HT1080 (cell line): ENCODE results near the gene ID3. TPM values are rescaled to one million over a fixed set of nuclear protein-coding genes. Genes with fewer than 3 reads are reported as not detected.
A peak's percentile ranks its signal among the peaks of the same experiment; 100 is the strongest.

Source experiments
- DNase-seq: peaks from one replicate; pipeline ENCODE4 v3.0.0-alpha.2; 2015; ENCODE audit warnings: low read depth
- polyA plus RNA-seq, 2 experiments: library from polyadenylated mRNA; depleted of rRNA; stranded (reverse); fragments of >200 nt; gene quantifications; 2 replicates each; pipeline ENCODE4 v1.2.3, GENCODE V29; 2015
- total RNA-seq: library from RNA; depleted of rRNA; stranded (reverse); fragments of >200 nt; shearing (Covaris generic); gene quantifications from 2 replicates; pipeline ENCODE4 v1.2.3, GENCODE V29; 2014; rRNA removed

ID3 gene, protein sequence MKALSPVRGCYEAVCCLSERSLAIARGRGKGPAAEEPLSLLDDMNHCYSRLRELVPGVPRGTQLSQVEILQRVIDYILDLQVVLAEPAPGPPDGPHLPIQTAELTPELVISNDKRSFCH
- 334 and 359 TPM in 2 replicates for total RNA-seq
- polyA plus RNA-seq (2015; cell fraction: cytosol; rRNA removed) = 215 and 283 TPM in 2 replicates
- polyA plus RNA-seq (2015; cell fraction: nucleus; rRNA removed) = 171 and 175 TPM in 2 replicates

DNA sequence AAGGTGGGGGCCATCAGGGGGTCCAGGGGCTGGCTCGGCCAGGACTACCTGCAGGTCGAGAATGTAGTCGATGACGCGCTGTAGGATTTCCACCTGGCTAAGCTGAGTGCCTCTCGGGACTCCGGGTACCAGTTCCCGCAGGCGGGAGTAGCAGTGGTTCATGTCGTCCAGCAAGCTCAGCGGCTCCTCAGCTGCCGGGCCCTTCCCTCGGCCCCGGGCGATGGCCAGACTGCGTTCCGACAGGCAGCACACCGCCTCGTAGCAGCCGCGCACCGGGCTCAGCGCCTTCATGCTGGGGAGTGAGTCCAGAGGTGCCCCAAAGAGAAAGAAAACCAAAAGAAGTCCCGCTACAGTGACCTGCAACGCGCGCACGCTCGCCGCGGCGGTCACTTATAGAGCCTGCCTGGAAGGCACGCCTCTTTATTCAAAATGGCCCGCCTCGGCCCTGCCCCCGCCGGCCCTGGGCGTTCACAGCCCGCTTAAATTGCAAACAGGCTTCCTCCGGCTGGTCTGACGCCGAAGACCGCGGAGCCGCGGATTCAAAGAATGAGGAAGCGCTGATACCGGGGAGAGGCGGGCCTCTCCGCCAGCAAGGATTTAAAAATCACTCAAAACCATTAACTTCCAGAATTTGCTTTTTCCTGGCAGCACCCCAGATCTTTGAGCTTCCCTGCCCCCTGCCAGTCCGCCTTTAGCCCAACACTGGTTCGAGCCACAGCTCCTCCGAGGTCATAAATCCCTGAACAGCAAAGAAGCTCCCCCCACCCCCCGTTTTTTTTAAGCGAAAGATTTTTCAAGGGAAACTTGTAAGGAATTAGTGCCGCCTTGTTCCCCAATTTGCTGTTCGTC lies at the start of gene ID3:
Gene ID3, minus strand, starts transcription at position 366 of the 849 bp plus-strand sequence. Its CDS starts 75 bp downstream, at position 291.
- peak; percentile 95 for DNase-seq

DNA sequence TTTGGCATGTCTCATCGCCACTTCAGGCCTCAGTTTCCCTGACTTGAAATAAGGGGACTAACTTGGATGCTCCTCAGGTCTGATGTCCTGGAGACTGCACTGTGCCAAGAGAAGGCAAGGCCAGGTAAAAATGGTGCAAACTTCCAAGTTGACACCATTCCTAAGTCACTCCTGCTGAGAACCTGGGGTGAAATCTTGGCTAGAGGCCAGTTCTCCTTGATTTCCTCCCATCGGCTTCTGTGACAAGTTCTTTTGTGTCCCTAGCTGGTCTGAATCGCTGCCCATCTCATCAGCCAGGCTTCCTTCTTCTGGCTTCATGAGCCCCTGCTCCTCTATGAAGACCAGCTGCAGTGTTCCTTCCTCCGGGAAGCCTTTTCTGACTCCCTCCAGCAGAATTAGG lies 48.6 kb upstream of the ID3 start:
- DNase-seq = no peak

DNA sequence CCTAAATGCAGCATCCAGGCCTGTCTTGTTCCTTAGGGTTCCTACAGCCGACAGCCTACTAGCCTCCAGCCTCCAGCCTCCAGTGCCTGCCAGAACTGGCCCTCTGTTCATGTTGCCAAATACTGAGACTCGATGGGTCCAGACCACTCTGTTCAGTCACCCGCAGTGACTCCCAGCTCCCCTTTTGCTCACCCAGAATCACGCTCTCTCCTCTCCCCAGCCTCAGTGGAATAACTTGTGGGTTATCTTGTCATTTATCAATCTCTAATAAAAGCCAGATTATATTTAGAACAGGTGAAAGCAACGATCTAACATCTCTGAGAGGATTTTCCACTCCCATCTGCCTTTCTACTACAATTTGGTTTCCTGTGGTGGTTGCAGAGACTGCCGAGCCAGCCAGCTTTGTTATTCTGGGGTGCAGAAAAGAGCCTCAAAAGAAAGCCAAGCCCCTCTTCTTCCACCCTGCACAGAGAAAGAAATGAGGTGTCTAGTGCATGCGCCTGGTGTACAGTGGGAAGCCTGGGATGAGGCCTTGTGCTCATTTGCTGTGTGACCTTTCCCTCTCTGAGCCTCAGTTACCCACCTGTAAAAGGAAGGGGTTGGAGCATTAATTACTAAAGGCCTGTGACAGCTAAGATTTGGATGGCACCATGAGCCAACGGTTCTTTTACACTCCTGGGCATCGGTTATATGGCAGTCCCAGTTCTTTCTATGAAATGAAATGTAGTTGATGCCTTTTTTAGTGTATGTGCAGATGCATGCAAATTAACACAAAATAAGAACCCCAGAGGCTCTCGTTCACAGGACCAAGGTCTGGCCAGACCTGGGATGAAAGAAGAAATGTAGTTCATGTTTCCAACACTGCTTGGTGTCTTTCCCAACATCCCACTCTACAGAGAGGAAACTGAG lies 42.9 kb upstream of the ID3 start:
- DNase-seq = no peak

DNA sequence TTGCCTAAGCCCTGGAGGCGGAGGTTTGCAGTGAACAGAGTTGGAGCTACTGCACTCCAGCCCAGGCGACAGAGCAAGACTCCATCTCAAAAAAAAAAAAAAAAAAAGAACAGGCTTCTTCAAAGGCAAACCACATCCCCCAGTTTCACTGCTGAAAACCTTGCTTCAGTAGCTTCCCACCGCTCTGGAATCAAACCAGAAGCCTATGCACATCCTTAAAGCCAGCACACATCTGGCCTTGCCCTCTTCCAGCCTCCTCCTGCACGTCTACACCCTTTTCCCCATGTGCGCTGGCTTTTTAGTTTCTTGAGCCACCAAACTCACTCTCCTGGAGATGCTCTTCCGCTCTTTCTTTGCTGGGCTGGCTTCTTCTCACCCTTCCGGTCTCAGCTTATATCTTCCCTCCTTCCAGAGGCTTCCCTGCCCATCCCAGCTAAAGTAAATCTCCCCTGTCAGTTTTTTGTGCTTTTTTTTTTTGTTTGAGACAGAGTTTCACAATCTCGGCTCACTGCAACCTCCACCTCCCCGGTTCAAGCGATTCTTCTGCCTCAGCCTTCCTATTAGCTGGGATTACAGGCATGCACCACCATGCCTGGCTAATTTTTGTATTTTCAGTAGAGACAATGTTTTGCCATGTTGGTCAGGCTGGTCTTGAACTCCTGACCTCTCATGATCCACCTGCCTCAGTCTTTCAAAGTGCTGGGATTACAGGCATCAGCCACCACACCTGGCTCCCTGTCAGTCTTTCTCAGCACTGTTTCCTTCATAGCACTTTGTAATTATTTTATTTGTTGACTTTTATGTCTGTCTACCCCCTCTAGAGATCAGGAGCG lies 42.0 kb upstream of the ID3 start:
- DNase-seq = no peak

DNA sequence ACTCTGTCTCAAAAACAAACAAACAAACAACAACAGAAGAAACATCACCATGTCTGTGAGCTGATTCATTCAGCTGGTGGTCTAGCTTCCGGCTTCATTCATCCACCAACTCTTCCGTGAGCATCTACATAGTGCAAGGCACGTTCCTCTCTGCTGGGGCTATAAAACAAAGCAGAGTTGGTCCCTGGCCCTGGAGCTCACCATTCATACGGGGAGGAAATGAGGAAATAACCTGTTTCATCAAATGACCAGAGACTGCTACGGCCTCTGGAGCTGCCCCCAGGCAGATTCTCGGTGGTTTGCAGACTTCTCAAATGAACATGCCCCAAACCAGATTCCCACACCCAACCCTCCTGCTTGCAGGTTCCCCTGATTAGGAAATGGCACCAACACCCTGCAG lies 41.0 kb upstream of the ID3 start:
- no peak for DNase-seq

DNA sequence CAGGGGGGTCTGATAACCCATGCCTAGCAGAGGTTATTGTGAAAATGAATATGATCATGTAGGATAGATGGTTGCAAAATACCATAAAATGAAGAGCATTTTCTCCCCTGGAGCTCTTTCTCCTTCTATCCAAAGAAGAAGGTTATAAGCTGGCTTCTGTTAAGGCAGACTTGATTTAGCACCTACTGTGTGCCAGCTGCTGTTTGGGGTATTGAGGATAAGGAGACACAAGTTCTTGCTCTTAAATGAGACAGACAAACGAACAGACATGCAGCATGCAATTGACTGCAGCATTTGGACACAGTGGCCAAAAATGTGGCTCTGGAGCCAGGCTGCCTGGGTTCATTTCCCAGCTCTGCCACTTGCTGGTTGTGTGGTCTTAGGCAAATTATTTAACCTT lies 39.8 kb upstream of the ID3 start:
- no peak for DNase-seq

DNA sequence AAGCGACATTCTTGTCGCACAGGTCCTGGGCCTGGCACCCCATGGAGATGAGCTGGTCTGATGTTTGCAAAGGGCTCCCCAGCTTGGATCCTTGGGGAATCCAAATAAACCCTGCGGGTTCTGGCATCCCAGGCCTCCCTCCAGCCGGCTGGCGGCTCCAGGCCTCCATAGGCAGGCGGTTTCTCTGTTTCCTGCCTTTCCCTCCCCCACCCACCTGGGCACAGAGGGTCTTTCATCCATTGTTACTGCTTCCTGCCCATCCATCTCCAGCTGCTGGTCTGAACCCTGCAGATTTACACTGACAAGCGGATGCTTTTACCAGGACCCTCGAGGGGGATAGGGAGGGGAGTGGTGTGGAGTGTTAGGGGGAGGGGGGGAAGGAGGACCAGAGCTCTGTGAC lies 39.1 kb upstream of the ID3 start:
- no peak for DNase-seq

DNA sequence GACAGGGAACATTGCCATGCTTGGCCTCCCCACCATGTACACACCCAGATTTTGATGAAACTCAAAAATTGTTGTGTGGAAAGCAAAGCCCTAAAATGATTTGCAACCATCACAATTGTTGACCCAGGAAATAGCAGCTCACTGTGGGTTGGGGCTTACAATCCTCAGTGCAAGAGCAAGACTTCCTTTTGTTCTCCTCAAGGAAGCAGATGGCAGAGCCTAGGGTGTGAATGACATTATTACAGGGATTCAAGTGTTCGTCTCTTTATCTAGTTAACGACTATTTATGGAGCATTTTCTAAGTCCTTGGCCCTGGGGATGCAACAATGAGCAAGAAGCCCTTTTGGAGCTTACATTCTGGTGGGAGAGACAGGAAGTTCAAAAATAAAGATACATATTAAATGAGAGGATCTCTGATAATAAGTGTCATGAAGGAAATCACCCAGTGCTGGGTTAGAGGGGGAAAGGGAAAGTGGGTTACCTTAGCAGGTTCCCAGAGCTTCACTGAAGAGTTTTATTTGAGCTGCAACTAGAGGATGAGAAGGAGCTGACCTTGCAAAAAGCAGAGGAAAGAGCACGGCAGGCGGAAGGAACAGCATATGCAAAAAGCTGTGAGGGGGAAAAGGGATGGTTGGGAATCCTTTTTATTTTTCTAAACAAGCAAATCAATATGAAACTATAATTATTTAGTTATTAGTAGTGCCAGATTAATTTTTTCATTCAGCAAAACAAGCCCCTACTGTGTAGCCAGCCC lies 38.5 kb upstream of the ID3 start:
- no peak for DNase-seq

DNA sequence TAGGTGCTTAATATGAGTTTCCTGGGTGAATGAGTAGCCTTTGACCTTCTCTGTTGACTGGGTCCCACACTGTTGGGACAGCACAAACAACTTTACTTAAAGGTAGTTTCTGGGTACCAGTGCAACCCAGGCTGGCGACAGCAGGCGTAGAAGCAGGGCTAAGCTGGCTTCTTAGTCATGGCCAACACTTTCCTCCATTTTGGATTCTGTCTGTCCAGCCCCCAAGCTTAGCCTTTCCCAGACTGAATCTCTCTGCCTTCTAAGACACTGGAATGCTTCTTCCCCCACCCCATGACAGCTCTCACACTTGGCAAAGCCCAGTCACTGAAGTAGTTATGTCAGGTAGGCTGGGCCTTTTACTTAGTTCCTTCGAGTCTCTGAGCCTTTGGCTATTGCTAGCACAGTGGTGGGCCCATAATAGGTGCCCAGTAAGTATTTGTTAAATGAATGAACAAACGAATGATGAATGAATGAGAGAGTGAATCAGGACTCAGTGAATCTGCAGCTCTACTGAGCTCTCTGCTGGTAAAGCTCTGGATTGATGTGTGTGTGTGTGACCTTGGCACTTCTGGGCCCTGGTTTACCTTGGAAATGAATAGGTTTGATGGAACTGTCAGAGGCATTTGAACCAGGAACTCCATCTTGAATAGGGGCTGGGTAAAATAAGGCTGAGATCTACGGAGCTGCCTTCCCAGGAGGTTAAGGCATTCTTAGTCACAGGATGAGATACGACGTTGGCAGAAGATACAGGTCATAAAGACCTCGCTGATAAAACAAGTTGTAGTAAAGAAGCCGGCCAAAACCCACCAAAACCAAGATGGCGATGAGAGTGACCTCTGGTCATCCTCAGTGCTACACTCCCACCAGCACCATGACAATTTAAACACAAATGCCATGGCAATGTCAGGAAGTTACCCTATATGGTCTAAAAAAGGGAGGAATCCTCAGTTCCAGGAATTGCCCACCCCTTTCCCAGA lies 37.4 kb upstream of the ID3 start:
- no peak for DNase-seq

DNA sequence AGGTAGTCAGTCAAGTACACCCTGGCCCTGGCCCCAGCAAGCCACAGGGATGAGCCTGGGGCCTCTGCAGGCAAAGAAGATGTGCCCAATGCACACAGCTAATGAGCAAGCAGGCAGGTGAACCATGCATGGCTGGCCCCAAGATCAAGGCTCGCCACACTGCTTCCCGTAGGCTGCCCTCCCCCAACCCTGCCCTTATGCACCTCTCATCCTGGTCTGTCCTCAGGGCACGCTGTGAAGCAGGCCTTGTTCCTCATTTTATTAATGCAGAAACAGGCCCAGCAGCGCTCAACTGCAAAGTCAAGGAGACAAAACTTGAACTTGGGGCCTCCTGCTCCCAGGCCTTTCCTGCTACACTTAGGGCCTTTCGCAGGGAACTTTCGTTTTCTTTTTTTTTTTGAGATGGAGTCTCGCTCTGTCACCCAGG lies 35.6 kb upstream of the ID3 start:
- no peak for DNase-seq

DNA sequence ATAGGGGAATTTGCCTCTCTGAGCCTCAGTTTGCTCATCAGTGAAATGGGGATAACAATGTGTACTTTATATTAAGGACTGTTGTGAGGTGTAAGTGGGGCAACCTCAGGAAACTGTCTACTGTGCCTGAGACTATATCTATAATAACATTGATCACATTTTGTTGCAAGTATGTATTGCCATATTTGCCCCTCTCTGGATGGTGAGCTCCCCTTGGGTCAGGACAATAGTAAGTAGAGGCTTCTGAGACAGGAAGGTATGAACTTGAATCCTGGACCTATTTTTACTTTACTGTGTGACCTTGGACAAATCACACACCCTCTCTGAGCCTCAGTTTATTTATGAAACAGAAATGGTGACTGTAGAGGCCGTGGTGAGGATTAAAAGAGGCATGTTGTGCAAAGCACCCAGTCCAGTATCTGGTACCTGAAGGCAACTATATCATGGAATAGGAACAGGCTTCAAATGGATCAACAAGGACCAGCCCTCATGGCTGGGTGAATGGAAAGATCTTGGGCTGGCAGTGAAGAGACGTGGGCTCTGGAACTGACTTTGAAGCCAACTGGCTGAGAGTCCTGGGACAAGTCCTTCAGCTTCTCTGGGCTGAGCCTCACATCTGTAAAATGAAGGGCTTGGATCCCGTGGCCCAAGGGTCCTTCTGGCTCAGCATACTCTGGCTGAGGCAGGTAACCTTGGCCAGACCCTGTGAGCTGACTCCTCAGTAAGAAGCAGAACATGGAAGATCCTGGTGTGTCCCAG lies 35.0 kb upstream of the ID3 start:
- DNase-seq = no peak

DNA sequence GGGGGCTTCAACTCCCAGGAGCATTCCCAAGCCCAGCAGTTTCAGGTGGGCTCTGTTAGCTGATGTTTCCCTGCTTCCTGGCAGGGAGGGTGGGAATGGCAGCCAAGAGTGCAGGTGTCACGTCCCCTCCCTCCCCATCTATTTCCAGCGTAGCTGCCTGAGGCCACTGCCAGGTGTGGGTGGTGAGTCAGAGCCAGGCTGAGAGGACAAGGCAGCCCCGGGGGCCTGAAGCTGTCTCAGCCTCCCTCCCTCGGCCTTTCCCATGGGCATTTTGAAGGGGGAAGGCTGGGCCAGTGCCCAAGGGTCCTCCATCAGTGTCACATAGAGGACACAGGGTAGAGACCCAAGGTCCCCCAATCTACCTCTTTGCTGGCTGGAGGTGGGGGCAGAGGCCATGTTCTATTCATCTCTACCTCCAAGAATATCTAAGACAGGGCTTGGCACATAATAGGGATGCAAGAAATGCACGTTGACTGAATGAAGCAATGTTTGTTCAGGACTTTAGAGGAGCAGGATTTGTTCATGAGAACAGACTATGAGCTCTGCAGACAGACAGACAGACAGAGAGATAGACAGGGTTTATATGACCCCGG lies 34.4 kb upstream of the ID3 start:
- peak; percentile 60 for DNase-seq

DNA sequence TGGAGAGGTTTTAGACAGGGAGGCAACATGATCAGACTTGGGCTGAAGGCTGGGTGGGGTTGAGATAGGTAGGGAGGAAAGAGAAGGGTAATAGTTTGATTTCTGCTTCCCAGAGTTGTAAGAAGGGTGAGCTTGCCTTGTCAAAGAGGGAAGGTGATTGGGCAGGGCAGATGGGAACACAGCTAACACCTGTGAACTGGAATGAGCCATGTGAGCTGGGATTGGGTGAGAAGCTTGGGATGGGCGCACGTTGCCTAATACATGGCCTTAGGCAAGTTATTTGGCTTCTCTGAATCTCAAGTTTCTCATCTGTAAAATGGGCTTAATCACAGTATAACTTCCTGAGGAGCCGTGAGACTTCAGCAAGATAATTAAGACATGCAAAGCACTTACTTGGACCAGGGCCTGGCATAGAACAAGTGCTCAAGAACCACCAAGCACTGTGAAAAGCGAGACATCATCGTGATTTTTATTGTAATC lies 33.8 kb upstream of the ID3 start:
- DNase-seq = no peak

DNA sequence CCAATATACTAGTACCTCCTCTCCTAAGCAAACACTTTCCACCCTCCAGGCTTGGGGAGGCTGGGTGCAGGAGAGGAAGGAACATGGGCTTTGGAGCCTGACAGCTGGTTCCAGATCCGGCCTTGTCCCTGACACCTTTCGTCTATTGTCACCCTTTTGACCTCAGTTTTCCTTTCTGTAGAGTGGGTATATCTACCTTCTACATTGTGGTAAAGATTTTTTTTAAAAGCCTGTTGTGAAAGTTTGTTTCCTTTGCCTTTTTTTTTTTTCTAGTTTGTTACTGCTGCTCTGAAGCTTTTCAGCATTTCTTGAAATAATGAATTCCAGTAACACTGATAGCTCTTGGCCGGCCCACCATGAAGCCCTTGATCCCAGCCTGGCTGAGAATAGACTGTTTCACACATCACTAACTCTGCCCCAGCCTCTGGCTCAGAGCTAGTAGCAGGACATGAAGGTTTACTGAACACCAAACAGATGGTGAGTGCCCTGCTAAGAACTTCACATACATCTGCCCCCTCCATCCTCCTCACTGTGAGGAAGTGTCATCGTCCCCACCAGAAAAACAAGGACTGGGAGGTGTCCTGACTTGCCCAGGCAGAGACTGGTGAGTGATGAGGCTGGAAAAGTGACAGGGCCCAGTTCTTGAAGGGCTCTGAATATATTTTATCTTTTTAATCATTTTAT lies 33.0 kb upstream of the ID3 start:
- no peak for DNase-seq

DNA sequence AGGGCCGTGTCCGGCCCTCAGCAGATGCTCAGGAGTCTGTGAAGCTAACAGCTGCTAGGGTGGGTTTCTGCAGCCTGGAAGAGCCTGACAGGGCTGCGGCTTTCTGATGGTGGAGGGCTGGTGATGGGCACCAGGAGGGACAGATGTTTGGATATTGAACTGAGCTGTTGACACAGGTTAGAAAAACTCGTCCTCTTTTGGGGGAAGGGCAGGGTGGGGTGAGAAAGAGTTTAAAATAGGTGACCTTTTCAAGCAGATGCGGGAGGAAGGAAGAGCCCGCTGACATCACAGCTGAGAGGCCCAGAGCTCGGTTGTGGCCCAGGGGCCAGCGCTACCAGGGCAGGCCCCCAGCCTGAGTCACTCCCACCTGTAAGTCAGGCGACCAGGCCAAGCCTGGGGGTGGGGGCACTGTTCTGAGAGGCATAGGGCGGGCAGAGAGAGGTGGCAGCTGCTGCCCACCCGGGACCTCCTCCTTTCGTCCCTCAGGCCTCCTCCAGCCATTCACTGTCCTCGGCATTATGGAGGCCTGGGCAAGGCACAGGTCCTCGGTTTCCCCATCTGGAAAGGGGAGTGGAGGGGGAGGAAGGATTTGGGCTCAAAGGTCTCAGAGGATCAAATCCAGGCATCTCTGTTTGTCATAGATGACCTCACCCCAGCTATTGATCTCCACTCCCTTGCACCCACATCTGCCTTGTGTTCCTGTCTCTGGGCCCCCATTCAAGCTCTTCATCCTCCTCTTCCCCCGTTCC lies 32.3 kb upstream of the ID3 start:
- DNase-seq = peak; percentile 24

DNA sequence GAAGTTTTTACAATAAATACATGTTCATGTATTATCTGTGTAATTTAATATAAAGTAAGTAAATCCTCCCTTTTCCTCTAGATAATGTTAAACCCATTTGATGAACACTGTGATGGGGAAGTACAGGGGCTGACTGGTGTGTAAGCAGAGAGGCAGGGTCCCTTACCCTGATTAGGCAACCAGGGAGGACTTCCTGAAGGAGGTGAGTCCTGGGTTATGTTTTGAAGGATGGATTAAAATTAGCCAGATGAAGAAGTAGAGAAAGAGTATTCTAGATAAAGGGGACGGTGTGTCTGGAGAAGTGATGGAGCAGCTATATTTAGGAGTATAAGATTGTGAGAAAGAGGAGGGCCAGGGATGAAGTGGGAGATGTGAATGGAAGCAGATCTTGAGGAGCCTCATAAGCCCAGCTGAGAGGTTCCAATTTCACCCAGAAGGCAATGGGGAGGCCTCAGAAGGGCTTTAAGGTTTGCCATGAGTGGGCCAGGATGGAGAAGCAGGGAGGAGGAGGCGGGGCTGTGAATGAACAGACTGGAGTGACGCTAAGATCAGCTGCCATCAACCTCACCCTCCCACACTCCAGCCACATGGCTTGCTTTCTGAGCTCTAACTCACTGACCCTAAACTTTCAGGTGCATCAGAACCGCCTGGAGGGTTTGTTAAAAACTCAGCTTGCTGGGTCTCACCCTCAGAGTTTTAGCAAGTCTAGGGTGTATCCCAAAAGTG lies 30.9 kb upstream of the ID3 start:
- no peak for DNase-seq
